ENCODE data around the gene SPINT2.

DNA sequence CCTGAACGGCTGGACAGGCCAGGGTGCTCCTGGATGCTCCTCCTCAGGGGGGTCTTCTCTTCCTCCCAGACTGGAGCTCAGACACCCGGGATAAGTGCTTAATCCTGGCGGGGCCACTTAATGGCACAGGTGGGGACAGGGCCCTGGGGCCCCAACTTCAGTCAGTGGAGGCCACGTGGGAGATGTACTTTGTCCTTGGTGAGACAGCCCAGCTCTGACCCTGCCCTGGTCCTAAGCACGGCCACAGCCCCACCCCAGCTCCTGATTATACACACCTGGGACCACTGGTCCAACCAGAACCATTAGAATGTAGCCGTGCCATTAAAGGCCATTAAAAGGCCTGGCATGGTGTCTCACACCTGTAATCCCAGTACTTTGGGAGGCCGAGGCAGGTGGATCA, 16.0 kb upstream of the SPINT2 start:
- TF ChIP-seq POLR2A (IDR thresholded peaks at IDR 0.05; ENCODE audit: low read length), result no peak
- no peak for TF ChIP-seq GATA1 (IDR thresholded peaks at IDR 0.05; ENCODE audit: low read depth, low read length)

Measured in erythroblast (primary cell).